GM10266 (cell line): ENCODE results near the gene CHCT1.

ENCODE experiments used
- DNase-seq: peaks from one replicate; pipeline ENCODE4 v3.0.0; 2012; ENCODE audit errors: extremely low spot score
- CTCF ChIP-seq: IDR thresholded peaks from 2 replicates; pipeline ENCODE4 v1.5.1; 2012; ENCODE audit warnings: mild to moderate bottlenecking, low read depth; ENCODE audit not compliant: control insufficient read depth, insufficient read depth; ENCODE audit errors: missing control alignments

Gene CHCT1

GRCh38 chr17:60451965-60452364 is 29.7 kb downstream of the CHCT1 start:
- DNase-seq, result no peak
- no peak for TF ChIP-seq CTCF

- DNase-seq, result no peak
Measured at GRCh38 chr17:60455378-60455777, 33.1 kb downstream of the CHCT1 start.

GRCh38 chr17:60457148-60457547 is 34.9 kb downstream of the CHCT1 start:
- TF ChIP-seq CTCF, result no peak
- no peak for DNase-seq

More at GRCh38 chr17:60455378-60455777, 33.1 kb downstream of the CHCT1 start:
- TF ChIP-seq CTCF, result no peak

- no peak for TF ChIP-seq CTCF
- DNase-seq, result no peak
Measured at GRCh38 chr17:60461584-60461983, 39.3 kb downstream of the CHCT1 start.

GRCh38 chr17:60463157-60463835 is 41.0 kb downstream of the CHCT1 start:
- no peak for DNase-seq
- TF ChIP-seq CTCF, result no peak

- DNase-seq, result no peak
Measured at GRCh38 chr17:60464343-60464742, 42.1 kb downstream of the CHCT1 start.

GRCh38 chr17:60468371-60468770 is 46.1 kb downstream of the CHCT1 start:
- no peak for TF ChIP-seq CTCF
- no peak for DNase-seq

More at GRCh38 chr17:60464343-60464742, 42.1 kb downstream of the CHCT1 start:
- TF ChIP-seq CTCF, result no peak
